ENCODE data around the gene EP400.

DNA sequence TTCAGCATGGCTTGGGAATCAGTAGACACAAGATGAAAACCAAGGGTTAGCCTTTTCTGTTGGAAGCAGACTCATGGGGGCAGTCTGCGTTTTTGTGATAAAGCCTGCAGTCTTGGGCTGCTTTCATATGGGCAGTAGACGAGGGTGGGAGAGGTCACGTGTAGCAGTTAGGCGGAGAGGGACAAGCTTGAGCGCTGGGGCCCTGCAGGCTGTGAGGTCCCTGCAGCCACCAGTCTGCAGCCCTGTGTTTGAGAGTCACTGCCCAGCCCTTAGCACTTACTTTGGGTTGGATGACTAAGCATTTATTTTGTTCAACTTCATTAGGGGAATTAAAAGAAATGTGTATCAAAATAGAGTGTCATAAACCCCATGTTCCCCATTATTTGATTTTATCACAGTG is 37.2 kb downstream of the EP400 start:
- TF ChIP-seq, protein P1, sequence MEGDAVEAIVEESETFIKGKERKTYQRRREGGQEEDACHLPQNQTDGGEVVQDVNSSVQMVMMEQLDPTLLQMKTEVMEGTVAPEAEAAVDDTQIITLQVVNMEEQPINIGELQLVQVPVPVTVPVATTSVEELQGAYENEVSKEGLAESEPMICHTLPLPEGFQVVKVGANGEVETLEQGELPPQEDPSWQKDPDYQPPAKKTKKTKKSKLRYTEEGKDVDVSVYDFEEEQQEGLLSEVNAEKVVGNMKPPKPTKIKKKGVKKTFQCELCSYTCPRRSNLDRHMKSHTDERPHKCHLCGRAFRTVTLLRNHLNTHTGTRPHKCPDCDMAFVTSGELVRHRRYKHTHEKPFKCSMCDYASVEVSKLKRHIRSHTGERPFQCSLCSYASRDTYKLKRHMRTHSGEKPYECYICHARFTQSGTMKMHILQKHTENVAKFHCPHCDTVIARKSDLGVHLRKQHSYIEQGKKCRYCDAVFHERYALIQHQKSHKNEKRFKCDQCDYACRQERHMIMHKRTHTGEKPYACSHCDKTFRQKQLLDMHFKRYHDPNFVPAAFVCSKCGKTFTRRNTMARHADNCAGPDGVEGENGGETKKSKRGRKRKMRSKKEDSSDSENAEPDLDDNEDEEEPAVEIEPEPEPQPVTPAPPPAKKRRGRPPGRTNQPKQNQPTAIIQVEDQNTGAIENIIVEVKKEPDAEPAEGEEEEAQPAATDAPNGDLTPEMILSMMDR (IDR thresholded peaks at IDR 0.05; ENCODE audit: poor library complexity): no peak
- no peak for TF ChIP-seq EZH2phosphoT487 (IDR thresholded peaks at IDR 0.05; ENCODE audit: low read depth, severe bottlenecking, unreplicated experiment)
